HG03064 (cell line): ENCODE measurements around the gene ZNF831.

Experiments used
- ATAC-seq: cut with Tn5 transposase; IDR thresholded peaks from one replicate; pipeline ENCODE4 v1.9.1; 2021; ENCODE audit warnings: low read depth; ENCODE audit not compliant: unreplicated experiment

ZNF831 gene

GRCh38 chr20:59154317-59155013, 9.2 kb upstream of the ZNF831 start:
- ATAC-seq = no peak

- ATAC-seq = no peak
Observed at GRCh38 chr20:59157064-59157463, 6.6 kb upstream of the ZNF831 start.

DNA sequence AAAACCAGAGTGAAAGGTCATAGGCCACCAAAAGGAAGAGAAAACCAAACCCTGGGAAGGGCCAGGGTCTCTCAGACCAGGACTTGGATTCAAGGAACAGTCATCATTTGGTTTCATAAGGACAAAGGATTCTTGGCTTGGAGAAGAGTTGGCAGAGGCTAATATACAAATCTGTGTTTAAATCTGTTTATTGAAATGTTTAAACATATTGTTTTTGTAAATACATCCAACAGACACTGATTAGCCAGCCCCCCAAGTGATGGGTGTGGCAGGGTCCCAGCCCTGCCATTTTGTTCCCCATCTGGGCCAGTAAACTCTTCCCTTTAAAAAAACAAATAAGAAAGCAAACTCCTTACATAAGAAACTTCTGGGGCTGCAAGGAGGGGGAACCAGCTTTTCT, 6.1 kb upstream of the ZNF831 start:
- no peak for ATAC-seq

DNA sequence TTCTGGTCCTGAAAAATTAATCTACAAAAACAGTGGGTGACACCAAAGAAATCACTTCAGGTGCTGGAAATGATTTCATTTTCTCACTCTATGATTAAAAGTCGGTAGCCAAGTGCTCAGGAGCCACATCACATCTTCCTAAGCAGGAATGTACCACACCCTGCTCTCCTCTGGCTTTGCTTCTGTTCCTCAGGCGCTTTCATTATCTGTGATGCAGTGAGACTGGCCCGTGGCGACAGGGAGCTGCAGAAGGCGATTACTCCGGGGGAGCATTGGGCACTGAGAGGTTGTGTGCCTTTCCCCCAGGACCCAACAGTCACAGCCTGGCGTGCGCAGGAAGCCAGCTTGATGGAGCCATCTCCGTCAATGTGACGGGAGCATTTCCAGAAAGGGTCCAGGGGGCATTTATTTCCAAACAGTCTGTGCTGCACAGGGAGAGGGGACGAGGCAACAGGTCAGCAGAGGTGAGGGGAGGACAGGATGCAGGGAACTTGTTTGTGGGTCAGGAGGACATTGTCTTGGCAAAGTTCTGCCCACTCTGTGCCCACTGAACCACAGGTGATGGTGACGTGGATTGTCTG, 5.6 kb upstream of the ZNF831 start:
- ATAC-seq = no peak

GRCh38 chr20:59158673-59159072, 4.9 kb upstream of the ZNF831 start:
- ATAC-seq = no peak

GRCh38 chr20:59159091-59159490, 4.5 kb upstream of the ZNF831 start:
- ATAC-seq = no peak

DNA sequence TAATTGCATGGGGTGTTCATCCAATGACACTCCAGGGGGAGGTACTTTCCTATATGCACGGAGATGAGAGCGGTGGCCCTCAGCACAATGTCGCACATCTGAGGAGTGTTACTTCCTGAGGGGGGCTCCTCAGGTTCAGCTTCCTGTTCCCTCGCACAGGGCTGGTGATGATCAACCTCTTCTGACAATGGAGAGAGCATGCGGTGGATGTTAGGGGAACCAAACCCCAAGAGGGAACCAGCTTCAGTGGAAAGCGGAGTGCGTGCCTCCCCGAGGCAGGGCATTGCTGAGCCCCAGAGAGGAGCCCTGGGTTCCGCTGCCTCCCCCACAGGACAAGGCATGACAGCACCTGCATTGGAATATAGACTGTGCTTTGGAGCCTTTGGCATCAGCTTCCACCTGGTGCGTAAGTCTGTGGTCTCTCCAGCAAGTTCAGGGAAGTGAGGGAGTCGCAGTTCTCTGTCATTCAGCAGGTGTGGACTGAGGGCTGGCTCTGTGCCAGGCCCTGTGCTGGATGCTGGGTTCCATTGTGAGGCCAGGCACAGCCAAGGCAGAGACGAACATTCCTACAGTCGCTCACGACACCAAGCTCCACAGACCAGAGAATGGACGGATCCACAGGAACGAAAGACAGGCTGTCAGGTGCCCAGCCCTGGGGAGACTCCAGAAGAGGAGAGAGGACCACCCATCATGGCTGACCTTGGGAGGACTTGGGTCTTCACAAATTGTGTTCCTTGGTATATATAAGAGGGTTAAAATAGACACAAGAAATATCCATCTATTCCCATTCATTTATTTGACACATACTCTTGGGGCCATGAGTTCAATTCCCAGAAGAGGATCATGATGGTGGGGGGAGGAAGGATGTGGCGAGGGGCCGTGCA, 3.9 kb upstream of the ZNF831 start:
- no peak for ATAC-seq

GRCh38 chr20:59160389-59161115, 3.1 kb upstream of the ZNF831 start:
- ATAC-seq = no peak

DNA sequence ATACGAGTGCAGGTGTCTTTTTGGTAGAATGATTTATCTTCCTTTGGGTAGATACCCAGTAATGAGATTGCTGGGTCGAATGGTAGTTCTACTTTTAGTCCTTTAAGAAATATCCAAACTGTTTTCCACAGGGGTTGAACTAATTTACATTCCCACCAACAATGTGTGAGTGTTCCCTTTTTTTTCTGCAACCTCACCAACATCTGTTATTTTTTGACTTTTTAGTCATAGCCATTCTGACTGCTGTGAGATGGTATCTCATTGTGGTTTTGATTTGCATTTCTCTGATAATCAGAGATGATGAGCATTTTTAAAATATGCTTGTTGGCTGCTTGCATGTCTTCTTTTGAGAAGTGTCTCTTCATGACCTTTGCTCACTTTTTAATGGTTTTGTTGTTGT, 1.9 kb upstream of the ZNF831 start:
- no peak for ATAC-seq

DNA sequence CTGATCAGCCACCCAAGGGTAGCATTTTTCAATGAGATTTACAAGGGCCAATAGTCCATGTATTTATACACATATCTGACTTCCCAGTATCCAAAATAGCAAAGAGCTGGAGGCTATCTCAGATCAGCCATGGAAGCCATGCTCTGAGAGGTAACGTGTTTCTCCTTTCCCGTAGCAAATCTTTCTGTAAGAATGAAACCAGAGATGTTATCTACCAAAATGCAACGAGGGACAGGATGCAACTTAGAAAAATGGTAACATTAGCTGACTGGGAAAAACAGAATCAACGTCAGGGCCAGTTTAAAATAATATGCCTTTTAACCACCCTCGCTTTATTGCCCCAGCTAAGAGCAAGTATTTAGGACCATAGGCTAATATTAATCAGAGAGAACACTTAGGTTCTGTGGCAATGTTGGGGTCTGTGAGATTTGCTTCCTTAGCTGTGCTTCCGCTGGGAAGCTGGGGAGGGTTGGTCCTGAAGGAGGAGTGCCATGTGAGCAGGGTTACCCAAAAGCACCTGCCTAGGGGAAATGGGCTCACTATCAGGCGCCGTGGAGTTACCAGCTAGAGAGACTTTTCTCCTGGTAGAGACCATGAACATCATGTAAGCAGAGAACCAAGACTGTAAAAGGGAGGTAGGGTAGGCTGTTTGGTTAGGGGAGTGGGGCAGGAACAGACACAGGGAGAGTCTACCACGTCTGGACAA, 1.2 kb downstream of the ZNF831 start:
- no peak for ATAC-seq

GRCh38 chr20:59165396-59165795, 1.8 kb downstream of the ZNF831 start:
- ATAC-seq = no peak

GRCh38 chr20:59165891-59166709, 2.5 kb downstream of the ZNF831 start:
- ATAC-seq = no peak

GRCh38 chr20:59170406-59171349, 7.1 kb downstream of the ZNF831 start:
- ATAC-seq = no peak

- ATAC-seq = no peak
Observed at GRCh38 chr20:59171986-59172385, 8.4 kb downstream of the ZNF831 start.

GRCh38 chr20:59173938-59174491, 10.4 kb downstream of the ZNF831 start:
- ATAC-seq = no peak

GRCh38 chr20:59175002-59175401, 11.4 kb downstream of the ZNF831 start:
- ATAC-seq = no peak

- no peak for ATAC-seq
Observed at GRCh38 chr20:59175861-59176260, 12.2 kb downstream of the ZNF831 start.

- ATAC-seq = no peak
Observed at GRCh38 chr20:59176812-59177211, 13.2 kb downstream of the ZNF831 start.
